Nephron (organoid): ENCODE results near the gene ISX.

Experiments used
- H3K27ac Mint-ChIP-seq, 3 experiments: 2 replicates each; pipeline ENCODE4 v1.8.0; 2020; ENCODE audit warnings: mixed read lengths in 3 of 3, mild to moderate bottlenecking in 2 of 3, moderate library complexity in 1 of 3
- H3K27me3 Mint-ChIP-seq: 2 replicates; pipeline ENCODE4 v1.8.0; 2021; ENCODE audit warnings: low read depth, mild to moderate bottlenecking, moderate library complexity, mixed read lengths
- H3K36me3 Mint-ChIP-seq: 2 replicates; pipeline ENCODE4 v1.8.0; 2020; ENCODE audit warnings: low read depth, mixed read lengths
- H3K4me1 Mint-ChIP-seq: 2 replicates; pipeline ENCODE4 v1.8.0; 2020; ENCODE audit warnings: mixed read lengths
- H3K4me3 Mint-ChIP-seq, 3 experiments: 2 replicates each; pipeline ENCODE4 v1.8.0; 2020; ENCODE audit warnings: mild to moderate bottlenecking in 3 of 3, mixed read lengths in 3 of 3, moderate library complexity in 2 of 3
- H3K9me3 Mint-ChIP-seq: 2 replicates; pipeline ENCODE4 v1.8.0; 2020; ENCODE audit warnings: mixed read lengths
- CTCF ChIP-seq, 3 experiments: fragments of 200-600 bp; sonication (generic); IDR thresholded peaks; one replicate each; pipeline ENCODE4 v1.5.0; 2021; ENCODE audit warnings: antibody characterized with exemption in 3 of 3; ENCODE audit not compliant: unreplicated experiment in 3 of 3

ISX gene

GRCh38 chr22:35114131-35114980 lies 48.4 kb downstream of the ISX start:
- peaks cover 25% of the 10 kb centered on the region for H3K27me3 Mint-ChIP-seq
- TF ChIP-seq CTCF (IDR thresholded peaks at IDR 0.05; ENCODE audit: unreplicated experiment in 3 of 3): no peak

GRCh38 chr22:35115515-35115914 lies 49.6 kb downstream of the ISX start:
- no peak for TF ChIP-seq CTCF (IDR thresholded peaks at IDR 0.05; ENCODE audit: unreplicated experiment in 3 of 3)
- H3K9me3 Mint-ChIP-seq: no peaks in the 10 kb centered on the region
- no peak overlapping the region for H3K27ac Mint-ChIP-seq
- no peaks in the 10 kb centered on the region for H3K36me3 Mint-ChIP-seq
- peaks cover 28% of the 10 kb centered on the region for H3K27me3 Mint-ChIP-seq
- no peak overlapping the region for H3K4me3 Mint-ChIP-seq
- H3K4me1 Mint-ChIP-seq: no peaks in the 10 kb centered on the region

More at GRCh38 chr22:35114131-35114980, 48.4 kb downstream of the ISX start:
- no peaks in the 10 kb centered on the region for H3K9me3 Mint-ChIP-seq
- no peak overlapping the region for H3K27ac Mint-ChIP-seq
- no peaks in the 10 kb centered on the region for H3K4me1 Mint-ChIP-seq
- H3K36me3 Mint-ChIP-seq: no peaks in the 10 kb centered on the region
- no peak overlapping the region for H3K4me3 Mint-ChIP-seq

- no peak overlapping the region for H3K27ac Mint-ChIP-seq
- H3K27me3 Mint-ChIP-seq: peaks cover 31% of the 10 kb centered on the region
- no peaks in the 10 kb centered on the region for H3K4me1 Mint-ChIP-seq
- TF ChIP-seq CTCF (IDR thresholded peaks at IDR 0.05; ENCODE audit: unreplicated experiment in 3 of 3): no peak
- no peaks in the 10 kb centered on the region for H3K36me3 Mint-ChIP-seq
- H3K4me3 Mint-ChIP-seq: no peak overlapping the region
- no peaks in the 10 kb centered on the region for H3K9me3 Mint-ChIP-seq
Observed at GRCh38 chr22:35116269-35116668, 50.3 kb downstream of the ISX start.

GRCh38 chr22:35116817-35117216 lies 50.9 kb downstream of the ISX start:
- TF ChIP-seq CTCF (IDR thresholded peaks at IDR 0.05; ENCODE audit: unreplicated experiment in 3 of 3): no peak
- no peaks in the 10 kb centered on the region for H3K9me3 Mint-ChIP-seq
- H3K4me3 Mint-ChIP-seq: no peak overlapping the region
- H3K27ac Mint-ChIP-seq: no peak overlapping the region
- no peaks in the 10 kb centered on the region for H3K36me3 Mint-ChIP-seq
- H3K27me3 Mint-ChIP-seq: peaks cover 35% of the 10 kb centered on the region
- H3K4me1 Mint-ChIP-seq: no peaks in the 10 kb centered on the region

GRCh38 chr22:35119494-35119893 lies 53.5 kb downstream of the ISX start:
- TF ChIP-seq CTCF (IDR thresholded peaks at IDR 0.05; ENCODE audit: unreplicated experiment in 3 of 3): no peak
- Mint-ChIP-seq H3K27ac (no peak overlapping the region), H3K4me1 (no peaks in the 10 kb centered on the region), H3K27me3 (peaks cover 43% of the 10 kb centered on the region), H3K36me3 (no peaks in the 10 kb centered on the region), H3K4me3 (no peak overlapping the region), H3K9me3 (no peaks in the 10 kb centered on the region)

- no peak for TF ChIP-seq CTCF (IDR thresholded peaks at IDR 0.05; ENCODE audit: unreplicated experiment in 3 of 3)
- Mint-ChIP-seq H3K9me3 (no peaks in the 10 kb centered on the region), H3K27ac (no peak overlapping the region), H3K4me3 (no peak overlapping the region), H3K36me3 (no peaks in the 10 kb centered on the region), H3K4me1 (no peaks in the 10 kb centered on the region), H3K27me3 (peaks cover 39% of the 10 kb centered on the region)
Observed at GRCh38 chr22:35124691-35125219, 58.8 kb downstream of the ISX start.
